ENCODE data around the gene CDCA8. TPM values are rescaled to one million over a fixed set of nuclear protein-coding genes. Genes with fewer than 3 reads are reported as not detected.
"Not testable (repeated sequence)": the region's sequence is repeated elsewhere in the genome, so short reads cannot be mapped to it uniquely, and the experiment has no call there.

Gene CDCA8
- total and polyA plus RNA-seq, 11 donors = 0.12 to 5.0 (median 0.40) TPM; not detected in 1

DNA sequence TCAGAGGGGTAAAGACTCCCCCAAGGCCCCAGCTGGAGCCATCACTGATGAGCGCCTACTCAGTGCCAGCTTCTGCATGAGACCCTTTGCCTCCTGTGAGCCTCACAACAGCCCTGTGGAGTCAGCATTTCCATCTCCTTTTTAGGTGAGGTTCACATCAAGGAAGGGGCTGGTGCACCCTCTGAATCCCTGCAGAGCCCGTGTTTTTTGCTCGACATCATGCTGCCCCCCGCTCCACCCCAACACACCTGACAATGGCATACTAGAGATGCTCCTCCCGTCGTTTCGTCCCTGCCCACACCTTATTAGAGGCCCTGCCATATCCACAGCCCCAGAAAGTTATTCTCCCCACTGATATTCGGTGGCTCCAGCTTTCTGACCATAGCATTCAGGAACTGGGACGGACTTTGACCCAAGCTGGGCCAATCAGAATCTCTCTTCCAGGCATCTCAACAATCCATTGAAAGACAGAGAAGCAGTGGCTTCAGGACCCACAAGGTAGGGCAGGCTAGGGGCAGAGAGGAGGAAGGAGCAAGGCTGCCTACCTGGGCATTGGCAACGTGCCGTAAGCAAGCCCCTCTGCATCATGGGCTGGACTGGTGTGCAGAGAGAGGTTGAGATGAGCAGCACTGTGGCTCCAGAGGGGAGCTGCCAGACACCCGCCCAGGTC is 39.9 kb downstream of the CDCA8 start:
- intact Hi-C loops (cut with DNase I) = no loop called here
- DNase-seq (no peak), ATAC-seq (no peak)

DNA sequence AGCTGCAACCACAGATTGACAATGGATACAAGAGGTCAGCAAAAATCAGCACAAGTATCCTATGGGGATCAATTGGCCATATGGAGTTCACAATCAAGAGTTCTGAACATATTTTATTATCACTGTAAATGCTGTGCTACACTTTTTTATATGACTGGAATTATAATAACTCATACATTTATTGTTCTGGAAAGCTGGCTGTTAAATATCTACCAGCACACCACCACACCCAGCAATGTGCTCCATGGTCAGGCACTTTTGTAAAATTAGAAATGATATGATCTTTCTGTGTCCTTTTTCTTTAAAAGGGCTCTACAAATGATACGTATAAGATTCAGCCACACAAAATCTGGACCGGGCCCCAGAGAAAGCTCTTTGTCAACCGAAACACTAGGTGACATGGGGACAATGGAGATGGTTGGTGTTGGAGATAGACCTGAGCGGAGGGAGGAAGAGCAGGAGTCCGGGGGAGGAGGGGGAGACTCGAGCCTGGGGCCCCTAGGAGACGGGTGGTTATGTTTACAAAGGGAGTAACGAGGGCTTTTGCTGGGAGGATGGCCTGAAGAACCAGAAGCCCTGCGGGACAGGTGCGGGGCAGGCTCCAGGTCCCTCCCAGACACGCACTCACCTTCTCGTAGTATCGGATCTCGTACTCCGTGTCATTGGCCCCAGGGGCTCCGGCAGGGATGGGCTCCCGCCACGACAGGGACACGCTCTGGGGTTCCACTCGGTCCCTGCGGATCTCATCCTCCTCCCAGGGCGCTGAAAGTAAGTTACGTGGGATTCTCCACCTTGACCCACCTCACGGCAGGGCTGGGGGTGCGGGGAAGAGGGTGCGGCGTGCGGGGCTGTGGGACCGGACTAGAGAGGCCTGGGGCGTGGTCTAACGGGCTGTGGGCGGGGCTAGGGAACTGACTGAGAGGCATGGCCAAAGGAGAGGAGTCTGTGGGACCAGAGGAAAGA is 42.6 kb downstream of the CDCA8 start:
- intact Hi-C loops (cut with DNase I) = no loop called here
- WGBS, 4 donors = 8 to 13% (median 11%) methylated on average over 28 to 32 of the region's 32 CpGs
- TF ChIP-seq, protein P1, sequence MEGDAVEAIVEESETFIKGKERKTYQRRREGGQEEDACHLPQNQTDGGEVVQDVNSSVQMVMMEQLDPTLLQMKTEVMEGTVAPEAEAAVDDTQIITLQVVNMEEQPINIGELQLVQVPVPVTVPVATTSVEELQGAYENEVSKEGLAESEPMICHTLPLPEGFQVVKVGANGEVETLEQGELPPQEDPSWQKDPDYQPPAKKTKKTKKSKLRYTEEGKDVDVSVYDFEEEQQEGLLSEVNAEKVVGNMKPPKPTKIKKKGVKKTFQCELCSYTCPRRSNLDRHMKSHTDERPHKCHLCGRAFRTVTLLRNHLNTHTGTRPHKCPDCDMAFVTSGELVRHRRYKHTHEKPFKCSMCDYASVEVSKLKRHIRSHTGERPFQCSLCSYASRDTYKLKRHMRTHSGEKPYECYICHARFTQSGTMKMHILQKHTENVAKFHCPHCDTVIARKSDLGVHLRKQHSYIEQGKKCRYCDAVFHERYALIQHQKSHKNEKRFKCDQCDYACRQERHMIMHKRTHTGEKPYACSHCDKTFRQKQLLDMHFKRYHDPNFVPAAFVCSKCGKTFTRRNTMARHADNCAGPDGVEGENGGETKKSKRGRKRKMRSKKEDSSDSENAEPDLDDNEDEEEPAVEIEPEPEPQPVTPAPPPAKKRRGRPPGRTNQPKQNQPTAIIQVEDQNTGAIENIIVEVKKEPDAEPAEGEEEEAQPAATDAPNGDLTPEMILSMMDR (IDR thresholded peaks at IDR 0.05) = no peak
- no peak for TF ChIP-seq POLR2A (IDR thresholded peaks at IDR 0.05)

More for the DNA sequence above, 39.9 kb downstream of the CDCA8 start:
- Histone ChIP-seq H3K9me3 (no peaks in the 10 kb centered on the region), H3K27me3 (peaks cover 0 to 84% (median 14%) of the 10 kb centered on the region in 9 donors), H3K27ac (no peak overlapping the region), H3K36me3 (no peaks in the 10 kb centered on the region), H3K4me3 (no peak overlapping the region), H3K4me1 (no peaks in the 10 kb centered on the region)
- 74 to 82% (median 76%) methylated on average over 12 of the region's 12 CpGs for WGBS, 4 donors
- TF ChIP-seq, protein P1 (IDR thresholded peaks at IDR 0.05) = no peak
- TF ChIP-seq POLR2A (IDR thresholded peaks at IDR 0.05) = no peak

DNA sequence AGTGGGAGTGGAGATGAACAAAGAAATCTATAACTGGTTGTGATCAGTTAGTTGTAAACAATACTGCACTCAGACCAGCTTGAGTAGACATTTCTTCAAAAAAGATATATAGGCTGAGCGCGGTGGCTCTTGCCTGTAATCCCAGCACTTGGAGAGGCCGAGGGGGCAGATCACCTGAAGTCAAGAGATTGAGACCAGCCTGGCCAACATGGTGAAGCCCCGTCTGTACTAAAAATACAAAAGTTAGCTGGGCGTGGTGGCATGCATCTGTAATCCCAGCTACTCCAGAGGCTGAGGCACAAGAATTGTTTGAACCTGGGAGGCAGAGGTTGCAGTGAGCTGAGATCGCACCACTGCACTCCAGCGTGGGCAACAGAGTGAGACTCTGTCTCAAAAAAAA is 45.7 kb downstream of the CDCA8 start:
- H3K4me1 ChIP-seq; H3K9me3 ChIP-seq; H3K27ac ChIP-seq; H3K36me3 ChIP-seq; ATAC-seq; DNase-seq; intact Hi-C loops (cut with DNase I); H3K4me3 ChIP-seq: not testable (repeated sequence)
- 60 to 79% (median 70%) methylated on average over 7 of the region's 7 CpGs for WGBS, 4 donors
- H3K27me3 ChIP-seq = peaks cover 0 to 76% (median 14%) of the 10 kb centered on the region in 9 donors

More for the DNA sequence above, 42.6 kb downstream of the CDCA8 start:
- Histone ChIP-seq H3K4me1 (no peaks in the 10 kb centered on the region), H3K9me3 (no peaks in the 10 kb centered on the region), H3K27me3 (peaks cover 0 to 76% (median 14%) of the 10 kb centered on the region in 9 donors), H3K4me3 (no peak overlapping the region), H3K27ac (no peak overlapping the region), H3K36me3 (no peaks in the 10 kb centered on the region)
- DNase-seq = no peak
- ATAC-seq = no peak

DNA sequence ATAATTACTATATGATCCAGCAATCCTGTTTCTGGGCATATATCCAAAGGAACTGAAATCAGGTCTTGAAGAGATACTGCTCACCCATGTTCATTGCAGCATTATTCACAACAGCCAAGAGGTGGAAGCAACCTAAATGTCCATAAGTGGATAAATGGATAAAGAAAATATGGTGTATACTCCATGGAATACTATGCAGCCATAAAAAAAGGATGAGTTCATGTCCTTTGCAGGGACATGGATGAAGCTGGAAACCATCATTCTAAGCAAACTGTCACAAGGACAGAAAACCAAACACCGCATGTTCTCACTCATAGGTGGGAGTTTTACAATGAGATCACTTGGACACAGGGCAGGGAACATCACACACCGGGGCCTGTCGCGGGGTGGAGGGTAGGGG is 46.3 kb downstream of the CDCA8 start:
- H3K9me3 ChIP-seq; H3K36me3 ChIP-seq; DNase-seq; intact Hi-C loops (cut with DNase I); ATAC-seq; H3K4me1 ChIP-seq; H3K4me3 ChIP-seq; H3K27ac ChIP-seq: not testable (repeated sequence)
- WGBS, 4 donors = 89 to 95% (median 93%) methylated on average over 4 of the region's 4 CpGs
- peaks cover 0 to 76% (median 14%) of the 10 kb centered on the region in 9 donors for H3K27me3 ChIP-seq

DNA sequence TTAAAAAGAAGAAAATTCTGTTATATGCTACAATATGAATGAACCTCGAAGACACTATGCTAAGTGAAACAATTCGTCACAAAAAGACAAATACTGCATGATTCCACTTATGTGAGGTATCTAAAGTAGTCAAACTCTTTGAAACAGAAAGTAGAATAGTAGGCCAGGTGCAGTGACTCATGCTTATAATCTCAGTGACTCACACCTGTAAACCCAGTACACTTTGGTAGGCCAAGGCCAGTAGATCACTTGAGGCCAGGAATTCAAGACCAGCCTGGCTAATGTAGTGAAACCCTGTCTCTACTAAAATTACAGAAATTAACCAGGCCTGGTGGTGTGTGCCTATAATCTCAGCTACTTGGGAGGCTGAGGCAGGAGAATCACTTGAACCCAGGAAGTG is 46.9 kb downstream of the CDCA8 start:
- DNase-seq = no peak

More for the DNA sequence above, 46.9 kb downstream of the CDCA8 start:
- peaks cover 0 to 70% (median 14%) of the 10 kb centered on the region in 9 donors for H3K27me3 ChIP-seq
- H3K4me3 ChIP-seq = no peak overlapping the region
- no peaks in the 10 kb centered on the region for H3K9me3 ChIP-seq
- H3K36me3 ChIP-seq = no peaks in the 10 kb centered on the region
- TF ChIP-seq, protein P1 (IDR thresholded peaks at IDR 0.05) = no peak
- TF ChIP-seq POLR2A (IDR thresholded peaks at IDR 0.05) = no peak
- no peak for ATAC-seq
- H3K4me1 ChIP-seq = no peaks in the 10 kb centered on the region
- WGBS, 4 donors = 91 to 94% (median 94%) methylated on average over 2 of the region's 2 CpGs
- H3K27ac ChIP-seq = no peak overlapping the region
- intact Hi-C loops (cut with DNase I) = no loop called here
